Thymus (tissue), 11 donors: Measurements from ENCODE around the gene LRRC8E. TPM values are rescaled to one million over a fixed set of nuclear protein-coding genes. Genes with fewer than 3 reads are reported as not detected.

ENCODE experiments used
- DNase-seq, 9 donors: peaks; one replicate each; pipeline ENCODE4 v3.0.0-alpha.2; 2013; ENCODE audit warnings: low spot score in 9 of 9, low read depth in 6 of 9, missing footprints in 1 of 9
- H3K27ac ChIP-seq, 2 donors: one replicate each; pipeline ENCODE4 v1.5.1; 2013; ENCODE audit warnings: control low read depth in 1 of 2, low read depth in 1 of 2, low read length in 1 of 2, mild to moderate bottlenecking in 1 of 2, moderate library complexity in 1 of 2
- H3K27me3 ChIP-seq, 2 donors: one replicate each; pipeline ENCODE4 v1.5.1; 2013; ENCODE audit warnings: low read length in 1 of 2; ENCODE audit not compliant: control insufficient read depth in 2 of 2, insufficient read depth in 1 of 2
- H3K36me3 ChIP-seq, 2 donors: one replicate each; pipeline ENCODE4 v1.5.1; 2013; ENCODE audit warnings: low read length in 1 of 2, mild to moderate bottlenecking in 1 of 2, moderate library complexity in 1 of 2; ENCODE audit not compliant: control insufficient read depth in 2 of 2, insufficient read depth in 2 of 2
- H3K4me1 ChIP-seq, 2 donors: one replicate each; pipeline ENCODE4 v1.5.1; 2013; ENCODE audit warnings: low read length in 2 of 2; ENCODE audit not compliant: control insufficient read depth in 2 of 2, insufficient read depth in 2 of 2
- H3K4me3 ChIP-seq, 2 donors: one replicate each; pipeline ENCODE4 v1.5.1; 2013; ENCODE audit warnings: low read length in 2 of 2, control low read depth in 1 of 2, mild to moderate bottlenecking in 1 of 2
- H3K9me3 ChIP-seq, 2 donors: one replicate each; pipeline ENCODE4 v1.5.1; 2013; ENCODE audit warnings: low read length in 1 of 2, mild to moderate bottlenecking in 1 of 2; ENCODE audit not compliant: control insufficient read depth in 2 of 2, insufficient read depth in 1 of 2
- WGBS: extraction: QIAGEN DNeasy Blood & Tissue Kit; methylation state at CpG from one replicate; pipeline ENCODE4 v1.1.7; 2013; 5-methylcytosine and 5-hydroxymethylcytosine counted together
- polyA plus RNA-seq: library from polyadenylated mRNA; stranded (reverse); fragments of 200-250 nt; gene quantifications from one replicate; pipeline ENCODE4 v1.2.3, GENCODE V29; 2013
- total RNA-seq: library from RNA; stranded (reverse); fragments of 120-200 nt; gene quantifications from one replicate; pipeline ENCODE4 v1.2.4, GENCODE V29; 2013
- donor health status: healthy.

LRRC8E gene
- total and polyA plus RNA-seq, 2 donors, result 0.05 to 0.27 TPM

GRCh38 chr19:7940841-7941240, 52.5 kb downstream of the LRRC8E start:
- H3K27me3 ChIP-seq, result no peaks in the 10 kb centered on the region
- WGBS, result 97% methylated on average over 13 of the region's 13 CpGs
- H3K9me3 ChIP-seq, result no peaks in the 10 kb centered on the region
- peaks cover 24 to 29% of the 10 kb centered on the region in 2 donors for H3K36me3 ChIP-seq
- H3K27ac ChIP-seq, result no peak overlapping the region
- DNase-seq, result no peak
- peaks cover 8 to 15% of the 10 kb centered on the region in 2 donors for H3K4me1 ChIP-seq
- H3K4me3 ChIP-seq, result no peak overlapping the region

DNA sequence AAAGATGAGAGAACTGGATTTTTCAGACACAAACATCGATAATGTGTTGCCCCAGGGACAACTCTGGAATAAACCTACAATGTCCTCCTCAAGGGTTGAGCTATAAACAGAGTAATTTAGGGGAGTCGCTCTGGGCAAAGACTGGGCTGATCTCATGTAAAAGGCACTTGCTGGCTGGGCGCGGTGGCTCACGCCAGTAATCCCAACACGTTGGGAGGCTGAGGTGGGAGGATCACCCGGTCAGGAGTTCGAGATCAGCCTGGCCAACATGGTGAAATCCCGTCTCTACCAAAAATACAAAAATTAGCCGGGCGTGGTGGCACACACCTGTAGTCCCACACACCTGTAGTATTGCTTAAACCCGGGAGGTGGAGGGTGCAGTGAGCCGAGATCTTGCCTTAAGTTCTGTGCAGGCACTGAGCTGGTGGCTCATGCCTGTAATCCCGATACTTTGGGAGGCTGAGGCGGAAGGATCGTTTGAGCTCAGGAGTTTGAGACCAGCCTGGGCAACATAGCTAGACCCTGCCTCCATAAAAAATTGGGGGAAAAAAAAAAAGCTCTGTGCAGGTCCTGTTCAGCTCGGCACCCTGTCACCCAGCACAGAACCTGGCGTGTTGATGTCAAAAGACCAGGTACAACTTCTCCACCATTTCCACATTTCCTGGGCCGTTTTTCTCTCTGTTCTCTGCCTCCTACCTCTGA, 53.7 kb downstream of the LRRC8E start:
- Histone ChIP-seq H3K4me3 (no peak overlapping the region), H3K9me3 (no peaks in the 10 kb centered on the region), H3K36me3 (peaks cover 17 to 19% of the 10 kb centered on the region in 2 donors), H3K27me3 (no peaks in the 10 kb centered on the region), H3K4me1 (peaks cover 8 to 15% of the 10 kb centered on the region in 2 donors), H3K27ac (no peak overlapping the region)
- no peak for DNase-seq
- WGBS, result 97% methylated on average over 19 of the region's 19 CpGs

- Histone ChIP-seq H3K27me3 (no peaks in the 10 kb centered on the region), H3K36me3 (peaks cover 11 to 14% of the 10 kb centered on the region in 2 donors), H3K9me3 (no peaks in the 10 kb centered on the region), H3K4me3 (peak overlapping the region; percentile 86 to 94), H3K4me1 (peaks cover 8 to 15% of the 10 kb centered on the region in 2 donors), H3K27ac (peak overlapping the region; percentile 81 to 96)
- DNase-seq, result no peak
- WGBS, result 7% methylated on average over 33 of the region's 33 CpGs
Observed at GRCh38 chr19:7942981-7943443, 54.7 kb downstream of the LRRC8E start.

- Histone ChIP-seq H3K4me1 (peaks cover 8 to 15% of the 10 kb centered on the region in 2 donors), H3K4me3 (peak within 1 kb of the TSS; percentile 86 to 94), H3K36me3 (peaks cover 11 to 14% of the 10 kb centered on the region in 2 donors), H3K9me3 (no peaks in the 10 kb centered on the region), H3K27me3 (no peaks in the 10 kb centered on the region), H3K27ac (peak within 1 kb of the TSS; percentile 81 to 96)
- under 1% methylated on average over 56 of the region's 56 CpGs for WGBS
- DNase-seq, result peak; percentile 92 to 99 (median 97)
Observed at GRCh38 chr19:7943444-7944176, 55.3 kb downstream of the LRRC8E start, which contains the start of gene TIMM44. Gene TIMM44 (minus strand): TSS chr19:7943666. CDS start chr19:7943651, 15 bp downstream.

DNA sequence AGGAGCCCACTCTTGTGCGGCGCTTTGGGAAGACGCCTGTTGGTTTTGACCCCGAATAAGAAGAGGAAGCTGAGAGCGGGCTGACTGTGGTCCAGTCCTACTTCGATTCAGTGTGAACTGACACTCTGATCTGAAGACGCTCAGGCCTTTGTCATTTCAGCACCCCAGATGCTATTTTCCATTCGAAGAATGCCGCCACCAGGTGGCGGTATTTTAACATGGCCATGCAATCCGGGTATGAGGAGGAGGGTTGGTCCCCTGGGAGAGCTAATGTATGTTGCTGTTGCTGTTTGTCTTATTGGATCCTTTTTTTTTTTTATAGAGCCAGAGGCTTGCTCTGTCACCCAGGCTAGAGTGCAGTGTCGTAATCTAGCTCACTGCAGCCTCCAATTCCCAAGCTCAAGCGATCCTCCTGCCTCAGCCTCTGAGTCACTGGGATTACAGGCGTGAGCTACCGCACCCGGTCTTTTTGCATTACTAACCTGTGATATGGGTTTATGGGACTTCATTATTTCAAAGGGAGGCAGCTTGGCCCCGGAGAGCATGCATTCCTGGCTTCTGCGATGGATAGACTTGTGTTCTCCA, 56.0 kb downstream of the LRRC8E start:
- no peaks in the 10 kb centered on the region for H3K27me3 ChIP-seq
- H3K4me1 ChIP-seq, result peaks cover 8 to 15% of the 10 kb centered on the region in 2 donors
- H3K4me3 ChIP-seq, result peak overlapping the region; percentile 86 to 94
- DNase-seq, result peak; percentile 73 to 95 (median 91)
- 31% methylated on average over 18 of the region's 18 CpGs for WGBS
- H3K9me3 ChIP-seq, result no peaks in the 10 kb centered on the region
- H3K36me3 ChIP-seq, result peaks cover 11% of the 10 kb centered on the region in 2 donors
- peak overlapping the region; percentile 81 to 83 for H3K27ac ChIP-seq

DNA sequence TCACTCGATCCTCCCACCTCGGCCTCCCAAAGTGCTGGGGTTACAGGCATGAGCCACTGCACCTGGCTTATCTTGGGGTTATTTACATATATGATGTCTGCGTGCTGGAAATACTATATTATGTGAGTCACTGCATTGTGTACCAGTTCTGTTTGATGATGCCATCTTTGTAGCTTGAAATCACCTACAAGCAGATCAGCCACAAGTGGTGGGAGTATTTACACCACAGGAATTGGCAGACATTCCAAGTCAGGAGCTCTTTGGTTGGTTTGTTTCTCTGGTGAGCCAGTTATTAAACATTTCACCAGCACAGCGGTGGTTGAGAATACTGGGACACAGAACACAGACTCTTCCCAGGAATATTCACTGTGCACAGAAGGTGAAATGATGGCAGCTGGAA, 59.6 kb downstream of the LRRC8E start:
- 97% methylated on average over 4 of the region's 4 CpGs for WGBS
- no peaks in the 10 kb centered on the region for H3K36me3 ChIP-seq
- DNase-seq, result no peak
- H3K4me1 ChIP-seq, result peaks cover 2 to 7% of the 10 kb centered on the region in 2 donors
- no peak overlapping the region for H3K4me3 ChIP-seq
- H3K9me3 ChIP-seq, result no peaks in the 10 kb centered on the region
- no peak overlapping the region for H3K27ac ChIP-seq
- no peaks in the 10 kb centered on the region for H3K27me3 ChIP-seq

Other genes starting within 250 kb of the LRRC8E start
- 9.5 TPM for gene RETN, start 219.5 kb upstream of the LRRC8E start, total RNA-seq
- gene RETN, start 219.5 kb upstream of the LRRC8E start, polyA plus RNA-seq, result 33.1 TPM
- 0.28 TPM for gene MCEMP1, start 211.4 kb upstream of the LRRC8E start, total RNA-seq
- gene MCEMP1, start 211.4 kb upstream of the LRRC8E start, polyA plus RNA-seq, result 1.6 TPM
- gene TRAPPC5, start 207.7 kb upstream of the LRRC8E start, total RNA-seq, result 108 TPM
- 59.5 TPM for gene TRAPPC5, start 207.7 kb upstream of the LRRC8E start, polyA plus RNA-seq
- 3.1 TPM for gene FCER2, start 186.4 kb upstream of the LRRC8E start, total RNA-seq
- gene FCER2, start 186.4 kb upstream of the LRRC8E start, polyA plus RNA-seq, result 14.4 TPM
- gene CLEC4G, start 156.4 kb upstream of the LRRC8E start, total RNA-seq, result 0.52 TPM
- 3.2 TPM for gene CLEC4G, start 156.4 kb upstream of the LRRC8E start, polyA plus RNA-seq
- 3.4 TPM for gene CD209, start 141.0 kb upstream of the LRRC8E start, total RNA-seq
- 8.5 TPM for gene CD209, start 141.0 kb upstream of the LRRC8E start, polyA plus RNA-seq
- gene CLEC4M, start 125.3 kb upstream of the LRRC8E start, total RNA-seq, result 0.19 TPM
- 0.50 TPM for gene CLEC4M, start 125.3 kb upstream of the LRRC8E start, polyA plus RNA-seq
- 4.9 TPM for gene EVI5L, start 58.3 kb upstream of the LRRC8E start, total RNA-seq
- gene EVI5L, start 58.3 kb upstream of the LRRC8E start, polyA plus RNA-seq, result 7.6 TPM
- gene PRR36, start 14.1 kb upstream of the LRRC8E start, total RNA-seq, result 0.09 TPM
- gene PRR36, start 14.1 kb upstream of the LRRC8E start, polyA plus RNA-seq, result 0.16 TPM
- gene MAP2K7, start 15.4 kb downstream of the LRRC8E start, total RNA-seq, result 8.0 TPM
- 45.4 TPM for gene MAP2K7, start 15.4 kb downstream of the LRRC8E start, polyA plus RNA-seq
- 0.19 TPM for gene TGFBR3L, start 26.3 kb downstream of the LRRC8E start, total RNA-seq
- gene TGFBR3L, start 26.3 kb downstream of the LRRC8E start, polyA plus RNA-seq, result 0.05 TPM
- 6.4 TPM for gene SNAPC2, start 31.8 kb downstream of the LRRC8E start, total RNA-seq
- gene SNAPC2, start 31.8 kb downstream of the LRRC8E start, polyA plus RNA-seq, result 16.0 TPM
- gene CTXN1, start 37.6 kb downstream of the LRRC8E start, total RNA-seq, result 0.33 TPM
- 0.82 TPM for gene CTXN1, start 37.6 kb downstream of the LRRC8E start, polyA plus RNA-seq
- gene TIMM44, start 55.2 kb downstream of the LRRC8E start, total RNA-seq, result 28.1 TPM
- gene TIMM44, start 55.2 kb downstream of the LRRC8E start, polyA plus RNA-seq, result 41.8 TPM
- 45.6 TPM for gene ELAVL1, start 117.1 kb downstream of the LRRC8E start, total RNA-seq
- 20.8 TPM for gene ELAVL1, start 117.1 kb downstream of the LRRC8E start, polyA plus RNA-seq
- 287 TPM for gene CCL25, start 164.2 kb downstream of the LRRC8E start, total RNA-seq
- 33.4 TPM for gene CCL25, start 164.2 kb downstream of the LRRC8E start, polyA plus RNA-seq